Erythroblast (primary cell): ENCODE measurements around the gene INSYN2B.

Source experiments
- GATA1 ChIP-seq: IDR thresholded peaks from 2 replicates; pipeline ENCODE4 v1.6.1; 2011; ENCODE audit warnings: low read depth, mild to moderate bottlenecking, control low read depth, low read length, moderate library complexity
- POLR2A ChIP-seq: IDR thresholded peaks from 2 replicates; pipeline ENCODE4 v1.6.1; 2011; ENCODE audit warnings: mild to moderate bottlenecking, low read length

DNA sequence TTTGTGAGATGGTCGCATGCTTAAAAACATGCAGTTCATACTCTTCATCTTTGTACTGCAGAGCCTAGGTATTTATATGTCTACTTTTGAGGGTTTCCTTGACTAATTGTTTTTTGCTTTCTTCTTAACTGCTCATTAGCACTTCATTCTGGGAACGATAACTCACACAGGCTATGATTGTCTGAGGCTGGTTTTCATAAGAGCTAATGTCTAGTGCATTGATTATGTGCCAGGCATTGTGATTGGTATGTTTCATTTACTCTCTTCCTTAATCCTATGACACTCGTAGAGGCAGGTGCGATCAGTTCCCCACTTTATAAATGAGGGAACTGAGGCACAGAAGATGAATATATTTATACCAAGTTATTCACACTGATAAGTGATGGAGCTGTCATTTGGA is 93.6 kb downstream of the INSYN2B start:
- TF ChIP-seq POLR2A: no peak
- no peak for TF ChIP-seq GATA1
